Astrocyte of the cerebellum (primary cell): ENCODE results near the gene PTPRU.

Experiments used
- DNase-seq: peaks from one replicate; pipeline ENCODE4 v3.0.0-alpha.2; 2011; ENCODE audit warnings: low read depth
- H3K4me3 ChIP-seq: 2 replicates; pipeline ENCODE4 v1.5.1; 2011; ENCODE audit warnings: mild to moderate bottlenecking, low read depth, low read length, moderate library complexity
- CTCF ChIP-seq: IDR thresholded peaks from 2 replicates; pipeline ENCODE4 v1.5.1; 2012; ENCODE audit warnings: low read length, low read depth, moderate library complexity, mild to moderate bottlenecking; ENCODE audit errors: missing control alignments
- in situ Hi-C: cut with HindIII; loops from 2 replicates; pipeline ENCODE4 v1.10.0; 2017; ENCODE audit warnings: low sequenced_read_pairs

The PTPRU gene

GRCh38 chr1:29279951-29280391, 43.6 kb downstream of the PTPRU start:
- in situ Hi-C loops: no loop called here
- no peak overlapping the region for H3K4me3 ChIP-seq
- no peak for TF ChIP-seq CTCF
- no peak for DNase-seq

- in situ Hi-C loops: no loop called here
- TF ChIP-seq CTCF: no peak
- no peak for DNase-seq
- H3K4me3 ChIP-seq: no peak overlapping the region
These were observed 44.2 kb downstream of the PTPRU start for GRCh38 chr1:29280409-29281131.

- TF ChIP-seq CTCF: no peak
- no peak overlapping the region for H3K4me3 ChIP-seq
- in situ Hi-C loops: no loop called here
- no peak for DNase-seq
These were observed 45.2 kb downstream of the PTPRU start for GRCh38 chr1:29281571-29281970.

GRCh38 chr1:29282135-29282923, 46.0 kb downstream of the PTPRU start:
- H3K4me3 ChIP-seq: no peak overlapping the region
- TF ChIP-seq CTCF: no peak
- DNase-seq: no peak
- in situ Hi-C loops: no loop called here

- no peak overlapping the region for H3K4me3 ChIP-seq
These were observed 46.8 kb downstream of the PTPRU start for GRCh38 chr1:29282924-29283803.

More at GRCh38 chr1:29282924-29283803, 46.8 kb downstream of the PTPRU start:
- TF ChIP-seq CTCF: no peak
- in situ Hi-C loops: no loop called here
- DNase-seq: no peak
